ENCODE data around the gene GJB1.

DNA sequence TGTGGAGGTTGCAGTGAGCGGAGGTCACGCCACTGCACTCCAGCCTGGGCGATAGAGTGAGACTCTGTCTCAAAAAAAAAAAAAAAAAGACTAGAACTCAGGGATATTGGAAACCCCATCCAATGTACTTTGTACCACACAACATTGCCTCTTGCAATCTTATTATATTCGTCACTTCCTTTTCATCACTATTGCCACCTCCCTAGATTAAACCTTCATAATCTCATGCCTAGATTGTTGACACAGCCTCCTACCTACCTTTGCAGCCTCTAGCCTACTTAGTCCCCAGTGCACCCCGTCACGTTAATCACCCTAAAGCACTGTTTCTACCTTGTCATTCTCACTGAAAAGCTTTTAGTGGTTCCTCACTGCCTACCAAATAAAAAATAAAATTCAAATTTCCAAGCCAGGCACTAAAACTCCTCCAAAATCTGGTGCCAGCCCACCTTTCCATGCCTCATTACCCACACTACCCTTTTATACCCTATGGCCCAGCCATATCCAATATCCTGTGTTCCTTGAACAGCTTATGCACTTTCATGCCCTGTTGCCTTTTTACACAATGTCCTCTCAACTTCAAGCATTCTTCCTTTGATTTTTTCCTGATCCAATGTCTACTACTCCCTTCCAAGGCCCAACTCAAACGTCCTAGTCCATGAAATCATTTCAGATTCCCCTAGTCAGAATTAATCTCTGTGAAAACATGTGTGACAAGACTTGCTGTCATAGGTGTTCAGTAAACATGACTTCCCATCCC, 23.6 kb upstream of the GJB1 start:
- TF ChIP-seq POLR2A (IDR thresholded peaks at IDR 0.05; ENCODE audit: low read length) (no peak), GATA1 (IDR thresholded peaks at IDR 0.05; ENCODE audit: low read depth, low read length) (no peak)
